HFF-Myc (cell line): Measurements from ENCODE around the gene LYRM7.

Experiments used
- DNase-seq: peaks from one replicate; pipeline ENCODE4 v3.0.0-alpha.2; 2011; ENCODE audit warnings: low read depth; ENCODE audit errors: extremely low read depth
- H3K4me3 ChIP-seq: replicated peaks from 2 replicates; pipeline ENCODE4 v1.5.1; 2011; ENCODE audit warnings: low read depth, mild to moderate bottlenecking, control low read depth, low read length
- TF ChIP-seq, protein P1 (sequence below): IDR thresholded peaks from 2 replicates; pipeline ENCODE4 v1.5.1; 2012; ENCODE audit warnings: mild to moderate bottlenecking, low read depth, low read length, control low read depth; ENCODE audit errors: missing control alignments

Gene LYRM7

DNA sequence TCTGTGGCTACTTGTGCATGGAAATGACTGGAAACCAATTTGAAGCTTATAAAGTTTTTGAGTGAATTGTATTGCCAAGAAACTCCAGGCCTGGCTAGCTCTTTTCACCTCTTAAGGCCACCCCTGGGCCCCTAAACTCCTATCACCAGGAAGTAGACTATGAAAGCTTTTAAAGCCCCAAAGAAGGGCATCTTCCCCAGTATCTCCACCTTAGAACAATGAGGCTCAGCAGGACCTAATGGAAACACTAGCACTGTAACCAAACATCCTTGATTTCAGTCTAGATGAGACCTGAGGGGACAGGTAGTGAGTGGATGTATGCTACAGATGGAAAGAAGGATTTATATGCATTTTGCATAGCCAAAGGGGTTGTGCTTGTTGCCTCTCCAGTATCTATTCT, 25.0 kb downstream of the LYRM7 start:
- TF ChIP-seq, protein P1, sequence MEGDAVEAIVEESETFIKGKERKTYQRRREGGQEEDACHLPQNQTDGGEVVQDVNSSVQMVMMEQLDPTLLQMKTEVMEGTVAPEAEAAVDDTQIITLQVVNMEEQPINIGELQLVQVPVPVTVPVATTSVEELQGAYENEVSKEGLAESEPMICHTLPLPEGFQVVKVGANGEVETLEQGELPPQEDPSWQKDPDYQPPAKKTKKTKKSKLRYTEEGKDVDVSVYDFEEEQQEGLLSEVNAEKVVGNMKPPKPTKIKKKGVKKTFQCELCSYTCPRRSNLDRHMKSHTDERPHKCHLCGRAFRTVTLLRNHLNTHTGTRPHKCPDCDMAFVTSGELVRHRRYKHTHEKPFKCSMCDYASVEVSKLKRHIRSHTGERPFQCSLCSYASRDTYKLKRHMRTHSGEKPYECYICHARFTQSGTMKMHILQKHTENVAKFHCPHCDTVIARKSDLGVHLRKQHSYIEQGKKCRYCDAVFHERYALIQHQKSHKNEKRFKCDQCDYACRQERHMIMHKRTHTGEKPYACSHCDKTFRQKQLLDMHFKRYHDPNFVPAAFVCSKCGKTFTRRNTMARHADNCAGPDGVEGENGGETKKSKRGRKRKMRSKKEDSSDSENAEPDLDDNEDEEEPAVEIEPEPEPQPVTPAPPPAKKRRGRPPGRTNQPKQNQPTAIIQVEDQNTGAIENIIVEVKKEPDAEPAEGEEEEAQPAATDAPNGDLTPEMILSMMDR, result no peak
- DNase-seq, result no peak
- no peak overlapping the region for H3K4me3 ChIP-seq

DNA sequence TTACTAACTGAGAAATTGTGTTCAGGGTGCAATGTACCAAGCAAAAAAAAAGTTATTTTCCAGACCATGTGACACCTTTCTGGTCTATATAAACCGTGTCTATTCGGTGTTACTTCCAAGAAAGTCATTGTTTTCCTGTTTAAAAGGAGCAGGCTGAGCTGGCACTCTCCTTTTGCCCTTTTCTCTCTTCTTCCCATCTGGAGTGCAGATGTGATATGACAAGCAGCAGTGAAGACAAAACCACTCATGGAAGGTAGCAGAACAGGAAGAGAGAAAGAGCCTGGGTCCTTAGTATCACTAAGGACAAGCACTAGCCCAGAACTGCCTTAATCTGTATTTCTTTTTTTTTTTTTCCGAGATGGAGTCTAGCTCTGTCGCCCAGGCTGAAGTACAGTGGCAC, 25.6 kb downstream of the LYRM7 start:
- DNase-seq, result peak; percentile 79
- TF ChIP-seq, protein P1, result no peak
- no peak overlapping the region for H3K4me3 ChIP-seq

DNA sequence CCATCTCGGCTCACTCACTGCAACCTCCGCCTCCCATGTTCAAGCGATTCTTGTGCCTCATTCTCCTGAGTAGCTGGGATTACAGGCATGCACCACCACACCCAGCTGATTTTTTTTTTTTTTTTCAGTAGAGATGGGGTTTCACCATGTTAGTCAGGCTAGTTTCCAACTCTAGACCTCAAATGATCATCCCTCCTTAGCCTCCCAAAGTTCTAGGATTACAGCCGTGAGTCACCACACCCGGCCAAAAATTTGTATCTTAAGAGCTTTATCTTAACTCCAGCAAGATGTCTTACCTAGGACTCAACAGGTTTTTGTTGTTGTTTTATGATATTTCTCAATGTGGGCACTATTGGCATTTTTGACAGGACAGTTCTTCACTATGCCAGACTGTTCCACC, 27.9 kb downstream of the LYRM7 start:
- TF ChIP-seq, protein P1, result no peak
- DNase-seq, result peak; percentile 41
- H3K4me3 ChIP-seq, result no peak overlapping the region

DNA sequence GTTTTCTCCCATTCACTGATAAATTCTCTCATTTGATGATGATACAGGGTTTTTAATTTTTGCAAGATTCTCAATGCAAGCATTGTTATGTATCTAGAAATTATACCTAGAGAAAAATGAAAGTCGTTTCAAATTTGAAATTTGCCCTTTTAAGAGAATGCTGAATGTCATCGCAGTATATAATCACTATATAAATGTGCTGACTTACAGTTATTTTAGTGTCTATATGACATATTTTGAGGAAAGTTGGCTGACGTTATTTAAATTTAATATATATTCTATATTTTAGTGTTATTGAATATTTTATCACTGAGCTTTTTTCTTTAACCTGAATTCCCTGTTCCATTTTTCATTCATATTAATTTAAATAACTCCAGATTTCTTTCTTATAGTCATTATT, 29.8 kb downstream of the LYRM7 start:
- TF ChIP-seq, protein P1, result no peak
- DNase-seq, result no peak
- no peak overlapping the region for H3K4me3 ChIP-seq

DNA sequence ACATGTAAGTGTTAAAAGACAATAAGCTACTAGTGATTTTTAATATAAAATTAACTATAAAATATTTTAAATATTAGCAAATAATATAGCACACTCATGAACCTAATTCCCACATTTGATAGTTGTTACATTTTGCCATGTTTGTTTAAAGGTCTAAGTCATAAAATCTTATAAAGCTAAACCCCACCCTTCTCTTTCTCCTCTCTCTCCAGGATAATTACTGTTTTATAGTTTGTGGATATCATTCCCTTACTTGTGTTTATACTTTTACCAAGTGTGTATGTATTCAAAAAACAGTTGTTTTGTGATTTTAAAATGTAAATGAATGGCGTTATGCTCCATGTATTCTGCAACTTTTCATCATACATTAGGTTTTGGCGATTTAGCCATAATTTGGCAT, 34.2 kb downstream of the LYRM7 start:
- TF ChIP-seq, protein P1, result no peak
- H3K4me3 ChIP-seq, result no peak overlapping the region
- no peak for DNase-seq

DNA sequence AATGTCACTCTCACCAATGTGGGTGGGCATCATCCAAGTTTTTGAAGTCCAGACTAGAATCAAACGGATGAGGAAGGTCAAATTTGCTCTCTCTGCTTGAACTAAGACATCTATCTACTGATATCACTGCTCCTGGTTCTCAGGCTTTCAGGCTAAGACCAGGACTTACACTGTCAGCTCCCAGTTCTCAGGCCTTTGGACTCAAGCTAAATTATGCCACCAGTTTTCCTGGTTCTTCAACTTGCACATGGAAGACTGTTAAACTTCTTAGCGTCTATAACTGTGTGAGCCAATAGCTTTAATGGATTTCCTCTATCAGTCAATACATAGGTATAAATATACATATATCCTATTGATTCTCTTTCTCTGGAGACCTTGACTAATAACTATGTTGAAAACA, 35.3 kb downstream of the LYRM7 start:
- TF ChIP-seq, protein P1, result no peak
- no peak for DNase-seq
- no peak overlapping the region for H3K4me3 ChIP-seq

DNA sequence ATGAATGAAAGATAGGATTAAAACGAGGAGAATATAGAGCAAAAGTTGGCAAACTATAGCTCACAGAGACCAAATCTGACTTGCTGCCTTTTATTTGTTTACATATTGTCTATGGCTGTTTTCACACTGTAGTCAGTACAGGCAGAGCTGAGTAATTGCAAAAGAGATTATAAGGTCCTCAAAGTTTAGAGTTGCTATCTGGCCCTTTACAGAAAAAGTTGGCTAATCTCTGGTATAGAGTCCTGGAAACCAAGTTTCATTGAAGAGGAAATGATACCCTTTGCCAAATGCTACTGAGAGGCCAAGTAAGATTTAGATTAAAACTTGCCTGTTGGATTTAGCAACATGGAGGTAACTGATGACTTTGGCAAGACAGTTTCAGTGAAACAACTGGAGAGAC, 36.0 kb downstream of the LYRM7 start:
- H3K4me3 ChIP-seq, result no peak overlapping the region
- TF ChIP-seq, protein P1, result no peak
- no peak for DNase-seq
